ENCODE data around the gene DMPK. TPM values are rescaled to one million over a fixed set of nuclear protein-coding genes. Genes with fewer than 3 reads are reported as not detected.

Gene DMPK
- total RNA-seq, 1 donor from 2014 or later: 29.0 TPM

GRCh38 chr19:45823182-45823581 lies 40.9 kb upstream of the DMPK start:
- no peak for DNase-seq (ENCODE audit: extremely low spot score in 2 of 2)
- no peaks in the 10 kb centered on the region for H3K4me1 ChIP-seq
- no peak overlapping the region for H3K4me3 ChIP-seq
- H3K36me3 ChIP-seq: peaks cover 0 to 50% of the 10 kb centered on the region in 2 donors
- H3K9me3 ChIP-seq: no peaks in the 10 kb centered on the region
- no peak overlapping the region for H3K27ac ChIP-seq
- TF ChIP-seq POLR2AphosphoS5 (IDR thresholded peaks at IDR 0.05; ENCODE audit: insufficient read depth in 1 of 2, low read depth in 1 of 2) (no peak), POLR2A (IDR thresholded peaks at IDR 0.05) (no peak)
- TF ChIP-seq, protein P1, sequence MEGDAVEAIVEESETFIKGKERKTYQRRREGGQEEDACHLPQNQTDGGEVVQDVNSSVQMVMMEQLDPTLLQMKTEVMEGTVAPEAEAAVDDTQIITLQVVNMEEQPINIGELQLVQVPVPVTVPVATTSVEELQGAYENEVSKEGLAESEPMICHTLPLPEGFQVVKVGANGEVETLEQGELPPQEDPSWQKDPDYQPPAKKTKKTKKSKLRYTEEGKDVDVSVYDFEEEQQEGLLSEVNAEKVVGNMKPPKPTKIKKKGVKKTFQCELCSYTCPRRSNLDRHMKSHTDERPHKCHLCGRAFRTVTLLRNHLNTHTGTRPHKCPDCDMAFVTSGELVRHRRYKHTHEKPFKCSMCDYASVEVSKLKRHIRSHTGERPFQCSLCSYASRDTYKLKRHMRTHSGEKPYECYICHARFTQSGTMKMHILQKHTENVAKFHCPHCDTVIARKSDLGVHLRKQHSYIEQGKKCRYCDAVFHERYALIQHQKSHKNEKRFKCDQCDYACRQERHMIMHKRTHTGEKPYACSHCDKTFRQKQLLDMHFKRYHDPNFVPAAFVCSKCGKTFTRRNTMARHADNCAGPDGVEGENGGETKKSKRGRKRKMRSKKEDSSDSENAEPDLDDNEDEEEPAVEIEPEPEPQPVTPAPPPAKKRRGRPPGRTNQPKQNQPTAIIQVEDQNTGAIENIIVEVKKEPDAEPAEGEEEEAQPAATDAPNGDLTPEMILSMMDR (IDR thresholded peaks at IDR 0.05): no peak
- H3K27me3 ChIP-seq: no peaks in the 10 kb centered on the region
- intact Hi-C loops (cut with DNase I): no loop called here

DNA sequence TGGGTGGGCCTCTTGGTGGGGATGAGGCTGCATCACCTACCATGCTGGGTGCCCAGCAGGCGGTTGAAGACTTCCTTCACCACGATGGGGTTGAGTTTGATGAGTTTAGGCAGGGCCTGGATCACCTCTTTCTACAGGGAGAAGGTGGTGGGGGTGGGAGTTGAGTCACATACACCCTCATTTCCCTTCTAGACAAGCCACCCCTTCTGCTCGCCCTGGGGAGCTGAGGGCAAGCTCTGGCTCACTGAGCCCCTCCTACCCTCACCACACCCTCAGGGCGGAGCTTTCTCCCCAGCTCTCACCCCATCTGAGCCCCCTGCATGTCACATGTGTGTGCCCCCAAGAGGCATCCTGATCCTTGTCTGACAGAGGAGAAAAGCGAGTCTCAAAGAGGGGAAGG lies 40.4 kb upstream of the DMPK start:
- intact Hi-C loops (cut with DNase I): no loop called here
- no peaks in the 10 kb centered on the region for H3K27me3 ChIP-seq
- peaks cover 0 to 46% of the 10 kb centered on the region in 2 donors for H3K36me3 ChIP-seq
- DNase-seq (ENCODE audit: extremely low spot score in 2 of 2): no peak
- H3K4me1 ChIP-seq: no peaks in the 10 kb centered on the region
- H3K27ac ChIP-seq: no peak overlapping the region
- no peak for TF ChIP-seq POLR2AphosphoS5 (IDR thresholded peaks at IDR 0.05; ENCODE audit: insufficient read depth in 1 of 2, low read depth in 1 of 2)
- TF ChIP-seq, protein P1 (IDR thresholded peaks at IDR 0.05): no peak
- no peak for TF ChIP-seq POLR2A (IDR thresholded peaks at IDR 0.05)
- H3K4me3 ChIP-seq: no peak overlapping the region
- H3K9me3 ChIP-seq: no peaks in the 10 kb centered on the region

- Histone ChIP-seq H3K27ac (no peak overlapping the region), H3K4me1 (peaks cover 5% of the 10 kb centered on the region), H3K36me3 (peaks cover 0 to 35% of the 10 kb centered on the region in 2 donors), H3K9me3 (no peaks in the 10 kb centered on the region), H3K4me3 (no peak overlapping the region), H3K27me3 (no peaks in the 10 kb centered on the region)
- no peak for DNase-seq (ENCODE audit: extremely low spot score in 2 of 2)
- TF ChIP-seq, protein P1 (IDR thresholded peaks at IDR 0.05): no peak
- TF ChIP-seq POLR2A (IDR thresholded peaks at IDR 0.05): no peak
- TF ChIP-seq POLR2AphosphoS5 (IDR thresholded peaks at IDR 0.05; ENCODE audit: insufficient read depth in 1 of 2, low read depth in 1 of 2): no peak
- intact Hi-C loops (cut with DNase I): no loop called here
Measured at GRCh38 chr19:45821570-45821969, 39.3 kb upstream of the DMPK start.

DNA sequence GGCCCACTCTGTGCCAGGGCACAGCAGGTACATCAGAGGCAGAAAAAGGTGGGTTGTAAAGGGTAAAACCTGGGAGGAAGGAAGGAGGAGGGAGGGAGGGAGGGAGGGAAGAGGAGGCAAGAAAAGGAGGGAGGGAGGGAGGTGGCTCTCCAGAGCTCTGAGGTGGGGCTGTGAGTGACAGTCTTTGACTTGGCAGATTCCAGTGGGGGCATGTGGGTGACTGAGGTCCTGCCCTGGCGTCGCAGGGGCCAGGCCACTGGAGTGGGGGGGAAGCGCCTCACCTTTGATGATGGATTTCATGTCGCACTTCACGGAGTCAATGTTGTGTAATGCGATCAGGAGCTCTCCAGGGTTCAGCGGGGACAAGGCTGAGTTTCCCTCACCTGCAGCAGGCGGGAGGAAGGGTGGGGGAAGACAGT lies 38.8 kb upstream of the DMPK start:
- intact Hi-C loops (cut with DNase I): no loop called here
- no peaks in the 10 kb centered on the region for H3K27me3 ChIP-seq
- peaks cover 10% of the 10 kb centered on the region for H3K4me1 ChIP-seq
- no peak overlapping the region for H3K27ac ChIP-seq
- DNase-seq (ENCODE audit: extremely low spot score in 2 of 2): no peak
- no peak overlapping the region for H3K4me3 ChIP-seq
- H3K9me3 ChIP-seq: no peaks in the 10 kb centered on the region
- peaks cover 0 to 31% of the 10 kb centered on the region in 2 donors for H3K36me3 ChIP-seq
- TF ChIP-seq POLR2AphosphoS5 (IDR thresholded peaks at IDR 0.05; ENCODE audit: insufficient read depth in 1 of 2, low read depth in 1 of 2): no peak
- TF ChIP-seq, protein P1 (IDR thresholded peaks at IDR 0.05): no peak
- TF ChIP-seq POLR2A (IDR thresholded peaks at IDR 0.05): no peak

GRCh38 chr19:45820413-45821102 lies 38.3 kb upstream of the DMPK start:
- Histone ChIP-seq H3K9me3 (no peaks in the 10 kb centered on the region), H3K27me3 (no peaks in the 10 kb centered on the region), H3K4me1 (peaks cover 15% of the 10 kb centered on the region), H3K36me3 (peaks cover 0 to 26% of the 10 kb centered on the region in 2 donors), H3K27ac (no peak overlapping the region), H3K4me3 (no peak overlapping the region)
- no peak for DNase-seq (ENCODE audit: extremely low spot score in 2 of 2)
- TF ChIP-seq, protein P1 (IDR thresholded peaks at IDR 0.05): no peak
- TF ChIP-seq POLR2A (IDR thresholded peaks at IDR 0.05) (no peak), POLR2AphosphoS5 (IDR thresholded peaks at IDR 0.05; ENCODE audit: insufficient read depth in 1 of 2, low read depth in 1 of 2) (no peak)
- intact Hi-C loops (cut with DNase I): no loop called here
